IMR-90 (cell line): Measurements from ENCODE around the gene CAMKMT. TPM values are rescaled to one million over a fixed set of nuclear protein-coding genes. Genes with fewer than 3 reads are reported as not detected.

Source experiments
- ATAC-seq: fragments of 200-7000 bp; cut with Tn5 transposase; 2 replicates; pipeline ENCODE4 v1.9.1; 2020; ENCODE audit warnings: low read depth, mild to moderate bottlenecking, moderate library complexity
- BruUV-seq: library from RNA; stranded (reverse); fragments of 400-500 nt; replicated peaks from 2 replicates; lab custom pipeline; 2021; lab: Mats Ljungman, UMichigan
- CTCF ChIA-PET: fragments of 300-600 bp; formaldehyde crosslinking; extraction: SDS; loops from one replicate; lab custom pipeline; 2021; ENCODE audit warnings: antibody characterized with exemption; lab: Yijun Ruan, JAX
- POLR2A ChIA-PET: fragments of 300-600 bp; sonication (Branson Sonifier 250); formaldehyde crosslinking; loops from one replicate; lab custom pipeline; 2022; ENCODE audit warnings: antibody characterized with exemption; ENCODE audit not compliant: unreplicated experiment; lab: Charles Lee
- DNase-seq: peaks from one replicate; pipeline ENCODE4 v3.0.0; 2013
- H2AFZ ChIP-seq: replicated peaks from 2 replicates; pipeline ENCODE3; 2013; ENCODE audit warnings: low read length, mild to moderate bottlenecking; ENCODE audit not compliant: poor library complexity
- H2AK5ac ChIP-seq: 2 replicates; pipeline ENCODE4 v1.6.1; 2013; ENCODE audit warnings: low read depth, low read length, inconsistent platforms
- H2AK9ac ChIP-seq: replicated peaks from 2 replicates; pipeline ENCODE3; 2013; ENCODE audit warnings: mild to moderate bottlenecking, low read depth, low read length, moderate library complexity; ENCODE audit not compliant: poor library complexity
- H2BK120ac ChIP-seq: 2 replicates; pipeline ENCODE4 v1.6.1; 2013; ENCODE audit warnings: low read depth, low read length, inconsistent platforms
- H2BK15ac ChIP-seq: 3 replicates; pipeline ENCODE4 v1.6.1; 2013; ENCODE audit warnings: low read depth, low read length, inconsistent platforms
- H2BK20ac ChIP-seq: 2 replicates; pipeline ENCODE4 v1.6.1; 2013; ENCODE audit warnings: low read depth, mild to moderate bottlenecking, inconsistent platforms, low read length, moderate library complexity
- H2BK5ac ChIP-seq: 2 replicates; pipeline ENCODE4 v1.6.1; 2013; ENCODE audit warnings: mild to moderate bottlenecking, low read depth, low read length, inconsistent platforms; ENCODE audit not compliant: poor library complexity, severe bottlenecking
- H3K14ac ChIP-seq: replicated peaks from 2 replicates; pipeline ENCODE4 v1.6.1; 2013; ENCODE audit warnings: low read depth, low read length, inconsistent platforms
- H3K18ac ChIP-seq: 2 replicates; pipeline ENCODE4 v1.6.1; 2013; ENCODE audit warnings: low read depth, low read length, control low read depth
- H3K23ac ChIP-seq: 2 replicates; pipeline ENCODE4 v1.6.1; 2013; ENCODE audit warnings: low read depth, low read length, inconsistent platforms
- H3K27ac ChIP-seq: 2 replicates; pipeline ENCODE4 v1.5.1; 2013; ENCODE audit warnings: mild to moderate bottlenecking, control low read depth, low read length; ENCODE audit not compliant: insufficient read depth
- H3K27me3 ChIP-seq: 2 replicates; pipeline ENCODE4 v1.6.1; 2013; ENCODE audit warnings: low read length; ENCODE audit not compliant: control insufficient read depth, insufficient read depth
- H3K36me3 ChIP-seq: 2 replicates; pipeline ENCODE4 v1.6.1; 2013; ENCODE audit warnings: low read length, mixed read lengths; ENCODE audit not compliant: control insufficient read depth, insufficient read depth
- H3K4ac ChIP-seq: 2 replicates; pipeline ENCODE4 v1.6.1; 2013; ENCODE audit warnings: low read depth, low read length, inconsistent platforms
- H3K4me1 ChIP-seq: 2 replicates; pipeline ENCODE4 v1.6.1; 2013; ENCODE audit warnings: low read length, mixed read lengths; ENCODE audit not compliant: control insufficient read depth, insufficient read depth
- H3K4me2 ChIP-seq: 2 replicates; pipeline ENCODE4 v1.6.1; 2013; ENCODE audit warnings: low read depth, mild to moderate bottlenecking, control low read depth, low read length, moderate library complexity
- H3K4me3 ChIP-seq: 2 replicates; pipeline ENCODE4 v1.5.1; 2013; ENCODE audit warnings: low read depth, mild to moderate bottlenecking, control low read depth, low read length, moderate library complexity; ENCODE audit not compliant: insufficient read depth
- H3K56ac ChIP-seq: 2 replicates; pipeline ENCODE4 v1.6.1; 2013; ENCODE audit warnings: low read length, inconsistent platforms; ENCODE audit not compliant: insufficient read depth; ENCODE audit errors: extremely low read depth
- H3K79me1 ChIP-seq, 2 experiments: 2 replicates each; pipeline ENCODE4 v1.6.1; 2013; ENCODE audit warnings: low read length in 2 of 2, inconsistent platforms in 1 of 2, low read depth in 1 of 2
- H3K9ac ChIP-seq: 2 replicates; pipeline ENCODE4 v1.6.1; 2013; ENCODE audit warnings: low read depth, low read length, control low read depth
- H3K9me1 ChIP-seq: 2 replicates; pipeline ENCODE4 v1.6.1; 2013; ENCODE audit warnings: low read length, inconsistent platforms; ENCODE audit not compliant: insufficient read depth
- H3K9me3 ChIP-seq: 2 replicates; pipeline ENCODE4 v1.6.1; 2013; ENCODE audit warnings: low read length; ENCODE audit not compliant: control insufficient read depth, insufficient read depth
- H4K20me1 ChIP-seq: 2 replicates; pipeline ENCODE4 v1.6.1; 2013; ENCODE audit warnings: low read length, inconsistent platforms; ENCODE audit not compliant: insufficient read depth
- H4K5ac ChIP-seq: 2 replicates; pipeline ENCODE4 v1.6.1; 2013; ENCODE audit warnings: mild to moderate bottlenecking, low read depth, low read length, control low read depth
- H4K8ac ChIP-seq, 2 experiments: 2 replicates each; pipeline ENCODE4 v1.6.1; 2013; ENCODE audit warnings: low read depth in 2 of 2, low read length in 2 of 2, control low read depth in 1 of 2, inconsistent platforms in 1 of 2
- H4K91ac ChIP-seq: 2 replicates; pipeline ENCODE4 v1.6.1; 2013; ENCODE audit warnings: low read depth, low read length, inconsistent platforms; ENCODE audit not compliant: insufficient read depth
- BHLHE40 ChIP-seq: fragments of 150-350 bp; IDR thresholded peaks from 2 replicates; pipeline ENCODE4 v1.6.1; 2016; ENCODE audit warnings: mild to moderate bottlenecking, low read depth, low read length
- CEBPB ChIP-seq: IDR thresholded peaks from 2 replicates; pipeline ENCODE4 v1.6.1; 2012; ENCODE audit warnings: low read depth, low read length, improper control_type of control experiment
- CTCF ChIP-seq: conservative IDR thresholded peaks from 2 replicates; pipeline ENCODE4 v1.5.1; 2012; ENCODE audit warnings: mild to moderate bottlenecking, low read depth, low read length, improper control_type of control experiment
- ELK1 ChIP-seq: fragments of 150-350 bp; IDR thresholded peaks from 2 replicates; pipeline ENCODE4 v1.6.1; 2016; ENCODE audit warnings: low read depth, mild to moderate bottlenecking, low read length, moderate library complexity, borderline replicate concordance
- FOS ChIP-seq: fragments of 150-350 bp; IDR thresholded peaks from 2 replicates; pipeline ENCODE4 v1.6.1; 2016; ENCODE audit warnings: low read depth, low read length
- MAFK ChIP-seq: IDR thresholded peaks from 2 replicates; pipeline ENCODE4 v1.6.1; 2012; ENCODE audit warnings: low read depth, low read length, improper control_type of control experiment
- RAD21 ChIP-seq: IDR thresholded peaks from 2 replicates; pipeline ENCODE4 v1.6.1; 2012; ENCODE audit warnings: low read length, improper control_type of control experiment
- RCOR1 ChIP-seq: IDR thresholded peaks from 2 replicates; pipeline ENCODE4 v1.6.1; 2012; ENCODE audit warnings: mild to moderate bottlenecking, low read length, improper control_type of control experiment; ENCODE audit not compliant: insufficient replicate concordance
- RFX5 ChIP-seq: IDR thresholded peaks from 2 replicates; pipeline ENCODE4 v1.8.0; 2012; ENCODE audit warnings: low read depth, mild to moderate bottlenecking, low read length, moderate library complexity
- USF2 ChIP-seq: fragments of 150-350 bp; IDR thresholded peaks from 2 replicates; pipeline ENCODE4 v1.6.1; 2017; ENCODE audit warnings: mild to moderate bottlenecking, antibody characterized with exemption, low read length, low read depth
- WGBS, 2 experiments: methylation state at CpG; one replicate each; pipeline versions ENCODE4 v1.1.5 to v1.1.7; 2013; ENCODE audit warnings: missing lambda C conversion rate in 2 of 2; ENCODE audit not compliant: insufficient read length in 1 of 2; ENCODE audit errors: extremely low coverage in 2 of 2; 5-methylcytosine and 5-hydroxymethylcytosine counted together
- dilution Hi-C: fragments of 300-500 bp; cut with HindIII; formaldehyde crosslinking; loops from one replicate; pipeline ENCODE4 v1.14.3; 2018; ENCODE audit warnings: low sequenced_read_pairs; ENCODE audit not compliant: unreplicated experiment
- in situ Hi-C: fragments of 300-500 bp; cut with MboI; formaldehyde crosslinking; loops from 3 replicates; pipeline ENCODE4 v1.14.3; 2019; ENCODE audit warnings: low sequenced_read_pairs, inconsistent platforms, mixed read lengths
- intact Hi-C: fragments of 100-400 bp; cut with micrococcal nuclease; formaldehyde crosslinking; loops from 2 replicates; pipeline ENCODE4 v1.10.0; 2022
- polyA plus RNA-seq, 3 experiments: library from polyadenylated mRNA; depleted of rRNA; stranded (reverse); fragments of >200 nt; gene quantifications; 2 replicates each; pipeline ENCODE4 v1.2.3, GENCODE V29; 2012; ENCODE audit warnings: low replicate concordance in 1 of 3
- total RNA-seq: library from RNA; depleted of rRNA; stranded (reverse); fragments of >200 nt; gene quantifications from 2 replicates; pipeline ENCODE4 v1.2.3, GENCODE V29; 2012

The CAMKMT gene
- total and polyA plus RNA-seq, 2 of the 4 experiments (the other 2 are of a cell fraction), result 4.4 to 6.8 TPM

GRCh38 chr2:44786045-44786816, 424.5 kb downstream of the CAMKMT start:
- H2BK15ac ChIP-seq, result no peak overlapping the region

More at GRCh38 chr2:44786045-44786816, 424.5 kb downstream of the CAMKMT start:
- no peak overlapping the region for H3K56ac ChIP-seq
- dilution Hi-C loops, result no loop called here
- no peak overlapping the region for H4K8ac ChIP-seq
- H3K18ac ChIP-seq, result no peak overlapping the region
- H4K91ac ChIP-seq, result no peak overlapping the region
- no peak overlapping the region for H3K4me3 ChIP-seq
- TF ChIP-seq CTCF (no peak), USF2 (no peak), RCOR1 (no peak), RFX5 (no peak), FOS (no peak), RAD21 (no peak), MAFK (no peak), BHLHE40 (no peak), ELK1 (no peak), CEBPB (no peak)
- DNase-seq (no peak), ATAC-seq (no peak)
- ChIA-PET CTCF (no interaction called here), POLR2A (no interaction called here)
- no peak overlapping the region for H2AK5ac ChIP-seq
- H2BK120ac ChIP-seq, result no peak overlapping the region
- H3K23ac ChIP-seq, result no peak overlapping the region
- H2BK20ac ChIP-seq, result no peak overlapping the region
- H3K4me1 ChIP-seq, result no peaks in the 10 kb centered on the region
- intact Hi-C loops, result no loop called here
- H3K14ac ChIP-seq, result no peak overlapping the region
- no peak overlapping the region for H2BK5ac ChIP-seq
- H2AK9ac ChIP-seq, result no peak overlapping the region
- no peaks in the 10 kb centered on the region for H3K9me3 ChIP-seq
- no TSS peak for BruUV-seq
- no peak overlapping the region for H3K4ac ChIP-seq
- H3K27ac ChIP-seq, result no peak overlapping the region
- no peak overlapping the region for H4K5ac ChIP-seq
- peaks cover 8% of the 10 kb centered on the region; the same call in 1 of the 2 replicates for H3K27me3 ChIP-seq
- H3K4me2 ChIP-seq, result no peak overlapping the region
- no peaks in the 10 kb centered on the region for H3K9me1 ChIP-seq
- no CpG with 5 or more reads among the region's 7 CpGs for WGBS, 2 experiments
- H2AFZ ChIP-seq, result no peak overlapping the region
- H3K9ac ChIP-seq, result no peak overlapping the region
- H4K20me1 ChIP-seq, result no peaks in the 10 kb centered on the region
- no peaks in the 10 kb centered on the region for H3K36me3 ChIP-seq
- H3K79me1 ChIP-seq, result no peaks in the 10 kb centered on the region
- in situ Hi-C loops, result no loop called here
